HG03095 (cell line): ENCODE measurements around the gene DENND1A.

ENCODE experiments used
- ATAC-seq: cut with Tn5 transposase; IDR thresholded peaks from one replicate; pipeline ENCODE4 v1.9.1; 2021; ENCODE audit warnings: moderate library complexity; ENCODE audit not compliant: unreplicated experiment

Gene DENND1A

GRCh38 chr9:123350590-123351310, 579.2 kb downstream of the DENND1A start:
- no peak for ATAC-seq

GRCh38 chr9:123349691-123350480, 580.0 kb downstream of the DENND1A start:
- ATAC-seq, result no peak

GRCh38 chr9:123349033-123349432, 580.9 kb downstream of the DENND1A start:
- ATAC-seq, result no peak

- no peak for ATAC-seq
These were observed 581.5 kb downstream of the DENND1A start for GRCh38 chr9:123348317-123348992.

GRCh38 chr9:123347289-123348060, 582.5 kb downstream of the DENND1A start:
- no peak for ATAC-seq

GRCh38 chr9:123346826-123347225, 583.1 kb downstream of the DENND1A start:
- ATAC-seq, result no peak

GRCh38 chr9:123346026-123346425, 583.9 kb downstream of the DENND1A start:
- ATAC-seq, result no peak

GRCh38 chr9:123345567-123345955, 584.4 kb downstream of the DENND1A start:
- no peak for ATAC-seq

GRCh38 chr9:123344192-123344949, 585.6 kb downstream of the DENND1A start:
- ATAC-seq, result no peak

- ATAC-seq, result peak; percentile 19
These were observed 586.3 kb downstream of the DENND1A start for GRCh38 chr9:123343443-123344191.

GRCh38 chr9:123342247-123342646, 587.7 kb downstream of the DENND1A start:
- no peak for ATAC-seq

- ATAC-seq, result no peak
These were observed 588.1 kb downstream of the DENND1A start for GRCh38 chr9:123341816-123342215.

GRCh38 chr9:123339666-123340510, 590.0 kb downstream of the DENND1A start:
- ATAC-seq, result peak; percentile 41

- ATAC-seq, result peak; percentile 62
These were observed 590.9 kb downstream of the DENND1A start for GRCh38 chr9:123338710-123339665.

- ATAC-seq, result no peak
These were observed 592.0 kb downstream of the DENND1A start for GRCh38 chr9:123337971-123338370.

GRCh38 chr9:123336959-123337358, 593.0 kb downstream of the DENND1A start:
- ATAC-seq, result no peak

GRCh38 chr9:123336449-123336848, 593.5 kb downstream of the DENND1A start:
- no peak for ATAC-seq

GRCh38 chr9:123335986-123336329, 594.0 kb downstream of the DENND1A start:
- ATAC-seq, result no peak
